ENCODE data around the gene PROK1. TPM values are rescaled to one million over a fixed set of nuclear protein-coding genes. Genes with fewer than 3 reads are reported as not detected.

PROK1 gene
- total and polyA plus RNA-seq, 2 of the 13 experiments (the other 11 are each of a cell fraction or from before 2014, with no cell fraction given) = 0.07 TPM; not detected in 1

GRCh38 chr1:110407260-110408210 lies 43.4 kb upstream of the PROK1 start, which contains the start of gene LAMTOR5 (continued):
- TF ChIP-seq MTERF4 (CRISPR knock-in tag; IDR thresholded peaks at IDR 0.05) (peak; percentile 86; the same call in 1 of the 2 replicates), SMYD3 (CRISPR knock-in tag; IDR thresholded peaks at IDR 0.05) (peak; percentile 72), TEAD2 (CRISPR knock-in tag; IDR thresholded peaks at IDR 0.05) (no peak), HMGXB4 (CRISPR knock-in tag; IDR thresholded peaks at IDR 0.05; ENCODE audit: borderline replicate concordance in 1 of 2, low read depth in 1 of 2) (peak; percentile 96 to 99), HIC2 (CRISPR knock-in tag; IDR thresholded peaks at IDR 0.05; ENCODE audit: low read depth) (peak; percentile 75), E2F5 (CRISPR knock-in tag; conservative IDR thresholded peaks at IDR 0.05) (no peak), ELF4 (CRISPR knock-in tag; IDR thresholded peaks at IDR 0.05; ENCODE audit: borderline replicate concordance) (peak; percentile 32; the same call in 1 of the 2 replicates), CCAR2 (optimal IDR thresholded peaks at IDR 0.05; ENCODE audit: low read depth, low read length) (no peak), STAG1 (CRISPR knock-in tag; IDR thresholded peaks at IDR 0.05) (no peak), XRCC5 (optimal IDR thresholded peaks at IDR 0.05; ENCODE audit: low read length) (peak; percentile 89), DPF2 (CRISPR knock-in tag; IDR thresholded peaks at IDR 0.05; ENCODE audit: borderline replicate concordance, low read depth) (peak; percentile 58; the same call in 1 of the 2 replicates), ZNF501 (CRISPR knock-in tag; IDR thresholded peaks at IDR 0.05) (peak; percentile 98), ZNF552 (CRISPR knock-in tag; IDR thresholded peaks at IDR 0.05; ENCODE audit: borderline replicate concordance) (peak; percentile 91), CREB1 (IDR thresholded peaks at IDR 0.05) (peak; percentile 94), CREB1 (CRISPR knock-in tag; IDR thresholded peaks at IDR 0.05) (peak; percentile 97), NR0B2 (CRISPR knock-in tag; IDR thresholded peaks at IDR 0.05) (no peak), ZNF660 (CRISPR knock-in tag; IDR thresholded peaks at IDR 0.05; ENCODE audit: borderline replicate concordance, low read depth) (peak; percentile 34; the same call in 1 of the 2 replicates), THYN1 (CRISPR knock-in tag; IDR thresholded peaks at IDR 0.05; ENCODE audit: borderline replicate concordance, low read depth) (no peak), NCOA1 (CRISPR knock-in tag; IDR thresholded peaks at IDR 0.05) (no peak), ZNF17 (CRISPR knock-in tag; IDR thresholded peaks at IDR 0.05) (0 out of 2 replicates have a peak, but pooled peaks have one; percentile 58), FOXM1 (CRISPR knock-in tag; IDR thresholded peaks at IDR 0.05) (no peak), MLLT10 (CRISPR knock-in tag; IDR thresholded peaks at IDR 0.05) (no peak), GATA4 (IDR thresholded peaks at IDR 0.05; ENCODE audit: borderline replicate concordance, low read depth) (peak; percentile 51; the same call in 1 of the 2 replicates)
